OCI-LY1 (cell line): ENCODE measurements around the gene GALNT2.

Experiments used
- H2AFZ ChIP-seq: fragments of 200-600 bp; sonication (generic), shearing (Covaris generic); 2 replicates; pipeline ENCODE4 v1.6.0; 2014; ENCODE audit warnings: antibody characterized with exemption, mild to moderate bottlenecking, low read length
- H3F3A ChIP-seq: fragments of 200-600 bp; sonication (generic), shearing (Covaris generic); 2 replicates; pipeline ENCODE4 v1.6.0; 2014; ENCODE audit warnings: mild to moderate bottlenecking, antibody characterized with exemption, low read length, moderate library complexity; ENCODE audit not compliant: insufficient read depth
- H3K27ac ChIP-seq: fragments of 200-600 bp; sonication (generic); 2 replicates; pipeline ENCODE4 v1.5.1; 2014; ENCODE audit warnings: low read length, mixed run types, mild to moderate bottlenecking, low read depth; ENCODE audit not compliant: poor library complexity, severe bottlenecking
- H3K27me3 ChIP-seq: fragments of 200-600 bp; sonication (generic); 2 replicates; pipeline ENCODE4 v1.6.0; 2014; ENCODE audit warnings: antibody characterized with exemption, mild to moderate bottlenecking, low read length, moderate library complexity; ENCODE audit not compliant: insufficient read depth
- H3K36me3 ChIP-seq: fragments of 200-600 bp; sonication (generic); 2 replicates; pipeline ENCODE4 v1.6.1; 2014; ENCODE audit warnings: mild to moderate bottlenecking, antibody characterized with exemption, low read length, moderate library complexity, mixed read lengths; ENCODE audit not compliant: insufficient read depth
- H3K4me1 ChIP-seq: fragments of 200-600 bp; sonication (generic); 2 replicates; pipeline ENCODE4 v1.5.1; 2014; ENCODE audit warnings: mild to moderate bottlenecking, low read length, moderate library complexity; ENCODE audit not compliant: insufficient read depth, severe bottlenecking
- H3K4me2 ChIP-seq: fragments of 200-600 bp; sonication (generic), shearing (Covaris generic); 2 replicates; pipeline ENCODE4 v1.6.1; 2014; ENCODE audit warnings: low read length
- H3K4me3 ChIP-seq: fragments of 200-600 bp; sonication (generic); 2 replicates; pipeline ENCODE4 v1.5.1; 2014; ENCODE audit warnings: low read length, low read depth, mild to moderate bottlenecking, mixed read lengths; ENCODE audit not compliant: poor library complexity, severe bottlenecking
- H3K79me2 ChIP-seq: fragments of 200-600 bp; shearing (Covaris generic); 2 replicates; pipeline ENCODE4 v1.6.1; 2016; ENCODE audit warnings: mixed run types, low read length, mixed read lengths; ENCODE audit not compliant: insufficient read depth
- H3K9ac ChIP-seq: fragments of 200-600 bp; sonication (generic), shearing (Covaris generic); 2 replicates; pipeline ENCODE4 v1.6.1; 2014; ENCODE audit warnings: mild to moderate bottlenecking, low read length, mixed read lengths
- H3K9me2 ChIP-seq: fragments of 200-600 bp; sonication (generic), shearing (Covaris generic); 2 replicates; pipeline ENCODE4 v1.6.1; 2014; ENCODE audit warnings: low read depth, mild to moderate bottlenecking, low read length, mixed read lengths
- H3K9me3 ChIP-seq: fragments of 200-600 bp; shearing (Covaris generic); 2 replicates; pipeline ENCODE4 v1.6.1; 2014; ENCODE audit warnings: low read length, mixed read lengths
- H4K20me1 ChIP-seq: fragments of 200-600 bp; sonication (generic), shearing (Covaris generic); 2 replicates; pipeline ENCODE4 v1.6.0; 2016; ENCODE audit warnings: mild to moderate bottlenecking, low read length; ENCODE audit not compliant: insufficient read depth
- EZH2 ChIP-seq: fragments of 200-600 bp; sonication (generic), shearing (Covaris generic); IDR thresholded peaks from 2 replicates; pipeline ENCODE4 v1.8.0; 2017; ENCODE audit warnings: borderline replicate concordance, mixed run types, mild to moderate bottlenecking, antibody characterized with exemption, low read length, moderate library complexity, mixed read lengths
- TF ChIP-seq, protein P1 (sequence below): fragments of 200-600 bp; sonication (generic), shearing (Covaris generic); IDR thresholded peaks from 2 replicates; pipeline ENCODE4 v1.5.1; 2017; ENCODE audit warnings: mild to moderate bottlenecking, antibody characterized with exemption, low read length, moderate library complexity, mixed read lengths

Gene GALNT2

DNA sequence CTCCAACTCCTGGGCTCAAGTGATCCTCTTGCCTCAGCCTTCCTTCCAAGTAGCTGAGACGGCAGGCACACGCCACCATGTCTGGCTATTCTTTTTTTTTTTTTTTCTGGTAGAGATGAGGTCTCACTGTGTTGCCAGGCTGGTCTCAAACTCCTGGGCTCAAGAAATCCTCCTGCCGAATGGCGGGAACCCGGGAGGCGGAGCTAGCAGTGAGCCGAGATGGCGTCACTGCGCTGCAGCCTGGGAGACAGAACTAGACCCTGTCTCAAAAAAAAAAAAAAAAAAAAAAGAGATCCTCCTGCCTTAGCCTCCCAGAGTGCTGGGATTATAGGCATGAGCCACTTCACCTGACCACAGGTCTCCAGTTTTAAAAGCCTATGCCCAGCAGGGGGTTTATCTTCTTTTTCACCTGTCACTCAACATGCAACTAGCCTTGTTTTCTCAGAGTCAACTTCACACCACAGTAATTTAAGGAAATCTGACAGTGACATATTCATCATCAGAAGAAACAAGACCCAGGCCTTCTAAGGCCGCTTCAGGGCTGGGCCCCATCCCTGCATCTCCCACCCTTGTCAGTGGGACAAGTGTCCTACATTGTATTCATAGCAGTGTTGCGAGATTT is 38.3 kb upstream of the GALNT2 start:
- Histone ChIP-seq H3K4me3 (no peak overlapping the region), H3K4me1 (peaks cover 12% of the 10 kb centered on the region), H3F3A (no peaks in the 10 kb centered on the region), H3K27me3 (peaks cover 5% of the 10 kb centered on the region; the same call in 1 of the 2 replicates), H3K79me2 (no peaks in the 10 kb centered on the region), H3K9me2 (no peaks in the 10 kb centered on the region), H4K20me1 (no peaks in the 10 kb centered on the region), H3K4me2 (peak overlapping the region; percentile 12), H3K9ac (no peak overlapping the region; the same call in 1 of the 2 replicates), H3K27ac (no peak overlapping the region), H2AFZ (no peak overlapping the region), H3K36me3 (no peaks in the 10 kb centered on the region; the same call in 1 of the 2 replicates), H3K9me3 (peaks cover 5% of the 10 kb centered on the region; the same call in 1 of the 2 replicates)
- TF ChIP-seq, protein P1, sequence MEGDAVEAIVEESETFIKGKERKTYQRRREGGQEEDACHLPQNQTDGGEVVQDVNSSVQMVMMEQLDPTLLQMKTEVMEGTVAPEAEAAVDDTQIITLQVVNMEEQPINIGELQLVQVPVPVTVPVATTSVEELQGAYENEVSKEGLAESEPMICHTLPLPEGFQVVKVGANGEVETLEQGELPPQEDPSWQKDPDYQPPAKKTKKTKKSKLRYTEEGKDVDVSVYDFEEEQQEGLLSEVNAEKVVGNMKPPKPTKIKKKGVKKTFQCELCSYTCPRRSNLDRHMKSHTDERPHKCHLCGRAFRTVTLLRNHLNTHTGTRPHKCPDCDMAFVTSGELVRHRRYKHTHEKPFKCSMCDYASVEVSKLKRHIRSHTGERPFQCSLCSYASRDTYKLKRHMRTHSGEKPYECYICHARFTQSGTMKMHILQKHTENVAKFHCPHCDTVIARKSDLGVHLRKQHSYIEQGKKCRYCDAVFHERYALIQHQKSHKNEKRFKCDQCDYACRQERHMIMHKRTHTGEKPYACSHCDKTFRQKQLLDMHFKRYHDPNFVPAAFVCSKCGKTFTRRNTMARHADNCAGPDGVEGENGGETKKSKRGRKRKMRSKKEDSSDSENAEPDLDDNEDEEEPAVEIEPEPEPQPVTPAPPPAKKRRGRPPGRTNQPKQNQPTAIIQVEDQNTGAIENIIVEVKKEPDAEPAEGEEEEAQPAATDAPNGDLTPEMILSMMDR: no peak
- no peak for TF ChIP-seq EZH2

DNA sequence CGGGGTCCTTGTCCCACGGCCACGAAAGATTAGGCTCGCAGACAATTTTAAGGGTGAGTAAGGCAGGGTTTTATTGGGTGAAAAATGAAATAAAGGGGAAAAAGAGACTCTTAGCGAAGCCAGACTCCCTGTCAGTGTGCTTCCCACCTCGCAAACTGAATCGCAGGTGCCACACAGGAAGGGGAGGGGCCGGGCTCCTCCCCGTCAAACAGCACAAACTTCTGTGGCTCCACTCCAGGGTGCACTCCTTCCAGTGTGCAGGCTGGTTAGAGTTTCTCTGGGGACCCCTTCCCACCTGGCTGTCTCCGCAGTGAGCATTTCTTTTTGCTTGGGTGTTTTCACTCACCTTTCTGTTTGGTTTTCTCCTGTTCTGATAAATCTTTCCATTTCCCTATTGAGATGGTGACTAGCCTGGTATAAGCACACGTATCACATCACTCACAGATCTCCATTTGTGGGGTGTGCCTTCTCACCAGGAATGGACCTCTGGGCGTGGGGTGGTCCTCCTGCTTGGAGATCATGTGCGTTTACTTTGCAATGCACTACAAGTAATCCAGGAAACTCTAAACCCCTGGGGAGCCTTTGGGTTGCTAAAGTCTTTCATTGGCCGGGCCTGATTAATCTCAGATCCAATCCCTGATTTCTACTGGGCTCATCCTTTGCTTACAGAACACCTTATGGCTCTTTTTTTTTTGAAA is 37.6 kb upstream of the GALNT2 start:
- Histone ChIP-seq H3K27ac (no peak overlapping the region), H3K9me3 (peaks cover 5% of the 10 kb centered on the region; the same call in 1 of the 2 replicates), H3K9me2 (no peaks in the 10 kb centered on the region), H3K4me3 (no peak overlapping the region), H3K27me3 (peaks cover 5% of the 10 kb centered on the region; the same call in 1 of the 2 replicates), H3K4me2 (peak overlapping the region; percentile 12), H3K9ac (no peak overlapping the region; the same call in 1 of the 2 replicates), H3K79me2 (no peaks in the 10 kb centered on the region), H3F3A (no peaks in the 10 kb centered on the region), H3K4me1 (peaks cover 12% of the 10 kb centered on the region), H4K20me1 (no peaks in the 10 kb centered on the region), H2AFZ (no peak overlapping the region), H3K36me3 (no peaks in the 10 kb centered on the region; the same call in 1 of the 2 replicates)
- TF ChIP-seq, protein P1: no peak
- TF ChIP-seq EZH2: no peak

DNA sequence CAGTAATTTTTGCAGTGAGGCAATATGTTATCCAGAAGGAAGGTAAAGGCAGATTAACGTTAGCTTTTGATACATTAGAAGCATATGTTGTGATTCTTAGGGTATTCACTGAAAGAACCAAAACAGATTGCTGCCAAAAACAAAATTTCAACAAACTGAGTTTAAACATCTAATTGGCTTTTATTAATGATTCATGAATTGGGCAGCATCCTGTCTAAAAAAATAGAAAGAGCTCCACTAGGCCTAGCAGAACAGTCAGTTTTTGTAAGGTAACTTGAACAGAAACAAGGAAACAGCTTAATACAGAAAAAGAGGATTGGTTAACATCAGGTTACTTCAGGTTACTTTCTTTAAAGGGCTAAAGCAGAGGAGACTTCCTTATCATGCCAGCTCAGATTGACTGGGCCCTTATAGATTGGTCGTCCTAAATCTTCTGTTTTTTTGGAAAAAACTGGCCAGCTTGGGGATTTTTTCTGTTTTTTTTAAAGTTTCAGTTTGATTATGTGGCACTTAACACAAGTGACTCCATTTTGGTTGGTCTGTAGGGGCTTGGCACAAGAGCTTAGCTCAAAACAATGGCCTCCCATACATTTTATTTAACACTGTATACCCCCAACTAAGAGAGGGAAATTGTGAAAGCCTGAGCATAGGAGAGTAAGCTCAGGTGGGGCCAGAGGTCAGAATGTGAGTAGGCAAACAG is 36.8 kb upstream of the GALNT2 start:
- Histone ChIP-seq H2AFZ (no peak overlapping the region), H3K27me3 (peaks cover 5% of the 10 kb centered on the region; the same call in 1 of the 2 replicates), H3K79me2 (no peaks in the 10 kb centered on the region), H3F3A (no peaks in the 10 kb centered on the region), H3K27ac (no peak overlapping the region), H3K36me3 (no peaks in the 10 kb centered on the region; the same call in 1 of the 2 replicates), H4K20me1 (no peaks in the 10 kb centered on the region), H3K4me2 (no peak overlapping the region), H3K4me3 (no peak overlapping the region), H3K9ac (no peak overlapping the region), H3K9me2 (no peaks in the 10 kb centered on the region), H3K4me1 (peaks cover 12% of the 10 kb centered on the region), H3K9me3 (peaks cover 7% of the 10 kb centered on the region; the same call in 1 of the 2 replicates)
- TF ChIP-seq EZH2: no peak
- TF ChIP-seq, protein P1: no peak
